AG20443 (cell line): ENCODE measurements around the gene SMIM17.

ENCODE experiments used
- DNase-seq: peaks from one replicate; pipeline ENCODE4 v3.0.0; 2012; ENCODE audit warnings: low spot score, mixed read lengths

Gene SMIM17

GRCh38 chr19:56642711-56643459 lies at the start of gene SMIM17:
Gene SMIM17 (plus strand): TSS chr19:56643159. CDS start chr19:56645668, 2,509 bp downstream.
- no peak for DNase-seq

GRCh38 chr19:56594446-56594782 lies 48.5 kb upstream of the SMIM17 start:
- no peak for DNase-seq

- peak; percentile 100 for DNase-seq
Measured at GRCh38 chr19:56594783-56595547, 48.0 kb upstream of the SMIM17 start, which contains the start of gene ZNF71. Gene ZNF71 (plus strand): TSS chr19:56595302. CDS start chr19:56601559, 6,257 bp downstream.

- no peak for DNase-seq
Measured at GRCh38 chr19:56595548-56595899, 47.4 kb upstream of the SMIM17 start.

GRCh38 chr19:56596676-56597075 lies 46.3 kb upstream of the SMIM17 start:
- DNase-seq, result no peak

GRCh38 chr19:56597696-56598095 lies 45.3 kb upstream of the SMIM17 start:
- no peak for DNase-seq

- DNase-seq, result no peak
Measured at GRCh38 chr19:56601375-56601774, 41.6 kb upstream of the SMIM17 start.

GRCh38 chr19:56603829-56604228 lies 39.1 kb upstream of the SMIM17 start:
- no peak for DNase-seq

- no peak for DNase-seq
Measured at GRCh38 chr19:56608274-56608964, 34.5 kb upstream of the SMIM17 start.

GRCh38 chr19:56611288-56611687 lies 31.7 kb upstream of the SMIM17 start:
- no peak for DNase-seq

GRCh38 chr19:56612737-56613136 lies 30.2 kb upstream of the SMIM17 start:
- DNase-seq, result no peak

GRCh38 chr19:56613639-56614038 lies 29.3 kb upstream of the SMIM17 start:
- no peak for DNase-seq

- no peak for DNase-seq
Measured at GRCh38 chr19:56617531-56617930, 25.4 kb upstream of the SMIM17 start.

GRCh38 chr19:56619121-56619520 lies 23.8 kb upstream of the SMIM17 start:
- DNase-seq, result no peak

GRCh38 chr19:56622374-56622773 lies 20.6 kb upstream of the SMIM17 start:
- DNase-seq, result no peak

- no peak for DNase-seq
Measured at GRCh38 chr19:56623006-56623405, 20.0 kb upstream of the SMIM17 start.

- DNase-seq, result no peak
Measured at GRCh38 chr19:56625708-56626107, 17.3 kb upstream of the SMIM17 start.

- no peak for DNase-seq
Measured at GRCh38 chr19:56633021-56633420, 9.9 kb upstream of the SMIM17 start.

- peak; percentile 74 for DNase-seq
Measured at GRCh38 chr19:56637976-56638555, 4.9 kb upstream of the SMIM17 start.

- DNase-seq, result no peak
Measured at GRCh38 chr19:56639217-56639616, 3.7 kb upstream of the SMIM17 start.

GRCh38 chr19:56643460-56643955 lies 549 bp downstream of the SMIM17 start:
- no peak for DNase-seq

- DNase-seq, result no peak
Measured at GRCh38 chr19:56654151-56654550, 11.2 kb downstream of the SMIM17 start.
